SK-N-MC (cell line): ENCODE data around the gene CDC25B.

ENCODE experiments used
- EZH2 ChIP-seq: fragments of 200-600 bp; sonication (generic); IDR thresholded peaks from one replicate; pipeline ENCODE4 v1.6.1; 2017; ENCODE audit warnings: antibody characterized with exemption
- FOXP2 ChIP-seq: optimal IDR thresholded peaks from 2 replicates; pipeline ENCODE3; 2011; ENCODE audit warnings: mild to moderate bottlenecking, moderate library complexity; ENCODE audit not compliant: insufficient read depth; ENCODE audit errors: extremely low read length, control extremely low read depth
- POLR2AphosphoS5 ChIP-seq: IDR thresholded peaks from 2 replicates; pipeline ENCODE4 v1.6.1; 2012; ENCODE audit warnings: mild to moderate bottlenecking, low read depth, low read length, borderline replicate concordance

DNA sequence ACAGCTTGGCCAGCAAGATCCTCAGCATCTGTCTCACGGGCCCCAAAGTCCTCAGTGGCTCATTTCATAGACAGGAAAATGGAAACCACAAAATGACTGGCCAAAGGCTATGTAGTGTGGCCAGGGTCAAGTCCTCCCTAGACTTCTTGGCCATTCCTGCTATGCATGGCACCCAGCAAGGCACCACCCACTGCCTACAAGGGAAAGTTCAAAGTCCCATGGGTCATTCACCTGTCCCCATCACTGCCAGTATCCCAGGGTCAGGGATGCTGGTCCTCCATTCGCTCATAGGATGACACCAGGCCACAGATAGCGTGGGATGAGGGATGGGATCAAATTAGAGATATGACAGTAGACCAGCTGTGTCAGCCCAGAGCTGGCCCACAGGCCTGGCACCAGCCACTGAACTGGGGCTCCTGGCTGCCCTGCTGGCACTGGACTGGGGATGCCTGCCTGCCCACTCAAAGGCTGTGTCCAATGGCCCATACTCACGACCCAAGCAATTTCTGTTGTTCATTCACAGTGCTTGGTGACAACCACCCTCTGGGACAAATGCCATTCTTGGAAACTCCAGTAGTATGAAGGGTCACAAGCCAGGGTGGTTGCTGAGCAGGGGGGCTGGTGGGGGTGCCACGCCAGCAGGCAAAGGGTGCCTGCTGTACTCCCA is 40.2 kb upstream of the CDC25B start:
- TF ChIP-seq POLR2AphosphoS5: no peak
- no peak for TF ChIP-seq EZH2
- no peak for TF ChIP-seq FOXP2
